T-helper 1 cell (primary cell): ENCODE measurements around the gene MTG2.

Experiments used
- DNase-seq, 5 donors: peaks; one replicate each; pipeline ENCODE4 v3.0.0-alpha.2; 2012 to 2020

The MTG2 gene

DNA sequence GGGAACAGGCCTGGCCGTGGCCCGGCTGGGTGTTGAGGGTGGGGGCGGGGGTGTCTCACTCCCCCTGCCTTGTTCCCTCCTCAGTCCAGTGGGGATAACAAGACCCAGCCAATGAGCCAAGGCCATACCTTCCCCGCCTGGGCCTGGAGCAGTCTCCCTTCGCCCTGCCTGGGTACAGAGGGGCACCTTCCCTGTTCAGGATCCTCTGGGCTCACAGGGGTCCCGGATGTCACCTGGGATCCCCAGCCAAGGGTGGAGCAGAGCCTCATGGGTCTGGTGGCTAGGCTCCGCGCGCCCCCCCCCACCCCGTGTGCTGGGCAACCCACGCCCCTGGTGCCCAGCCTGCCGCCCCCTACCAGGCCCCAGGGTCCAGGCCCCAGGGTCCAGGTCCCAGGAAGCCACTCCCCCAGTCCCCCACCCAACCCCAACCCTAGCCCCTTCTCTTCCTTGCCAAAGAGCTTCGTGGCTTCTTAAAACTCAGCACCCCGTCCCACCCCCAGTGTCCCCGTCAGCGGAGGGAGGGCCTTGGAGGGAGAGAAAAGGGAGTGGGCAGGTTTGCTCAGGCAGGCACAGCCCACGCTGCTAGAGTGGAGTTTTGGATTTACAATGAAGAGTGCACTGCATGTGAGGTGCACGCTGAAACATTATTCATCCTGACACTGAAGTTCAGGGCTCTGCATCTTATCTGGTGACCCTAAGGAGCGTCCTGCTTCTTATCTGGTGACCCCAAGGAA lies 25.4 kb downstream of the MTG2 start:
- DNase-seq, result no peak

GRCh38 chr20:62208795-62209755 lies 26.2 kb downstream of the MTG2 start:
- no peak for DNase-seq

GRCh38 chr20:62209850-62210495 lies 27.1 kb downstream of the MTG2 start:
- no peak for DNase-seq

- DNase-seq, result no peak
Observed at GRCh38 chr20:62210496-62210855, 27.6 kb downstream of the MTG2 start.

GRCh38 chr20:62211216-62211615 lies 28.4 kb downstream of the MTG2 start:
- no peak for DNase-seq

DNA sequence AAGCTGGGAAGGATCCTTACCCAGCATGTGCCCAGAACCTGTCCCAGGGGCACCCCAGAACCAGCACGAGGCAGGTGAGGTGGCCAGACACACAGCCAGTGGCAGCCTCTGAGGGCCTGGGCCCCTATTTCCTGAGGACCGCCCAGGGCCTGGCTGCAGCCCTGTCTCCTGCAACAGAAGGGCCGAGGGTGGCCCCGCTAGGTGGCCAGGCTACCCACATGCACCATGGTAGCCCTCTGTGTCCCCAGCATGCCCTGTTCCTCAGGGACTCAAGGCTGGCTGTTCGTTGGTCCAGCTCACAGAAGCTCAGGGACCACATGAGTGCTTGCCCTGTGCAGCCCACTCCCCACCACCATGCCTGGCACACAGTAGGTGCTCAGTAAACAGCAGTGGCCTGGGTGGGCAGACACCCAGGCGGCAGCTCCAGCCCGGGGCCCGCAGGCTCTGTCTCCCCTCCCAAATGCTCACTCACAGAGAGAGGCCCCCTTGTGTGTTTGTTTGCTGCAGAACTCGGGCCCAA lies 29.0 kb downstream of the MTG2 start:
- DNase-seq, result no peak

- DNase-seq, result no peak
Observed at GRCh38 chr20:62212299-62212698, 29.5 kb downstream of the MTG2 start.

GRCh38 chr20:62214067-62214466 lies 31.2 kb downstream of the MTG2 start:
- DNase-seq, result no peak

DNA sequence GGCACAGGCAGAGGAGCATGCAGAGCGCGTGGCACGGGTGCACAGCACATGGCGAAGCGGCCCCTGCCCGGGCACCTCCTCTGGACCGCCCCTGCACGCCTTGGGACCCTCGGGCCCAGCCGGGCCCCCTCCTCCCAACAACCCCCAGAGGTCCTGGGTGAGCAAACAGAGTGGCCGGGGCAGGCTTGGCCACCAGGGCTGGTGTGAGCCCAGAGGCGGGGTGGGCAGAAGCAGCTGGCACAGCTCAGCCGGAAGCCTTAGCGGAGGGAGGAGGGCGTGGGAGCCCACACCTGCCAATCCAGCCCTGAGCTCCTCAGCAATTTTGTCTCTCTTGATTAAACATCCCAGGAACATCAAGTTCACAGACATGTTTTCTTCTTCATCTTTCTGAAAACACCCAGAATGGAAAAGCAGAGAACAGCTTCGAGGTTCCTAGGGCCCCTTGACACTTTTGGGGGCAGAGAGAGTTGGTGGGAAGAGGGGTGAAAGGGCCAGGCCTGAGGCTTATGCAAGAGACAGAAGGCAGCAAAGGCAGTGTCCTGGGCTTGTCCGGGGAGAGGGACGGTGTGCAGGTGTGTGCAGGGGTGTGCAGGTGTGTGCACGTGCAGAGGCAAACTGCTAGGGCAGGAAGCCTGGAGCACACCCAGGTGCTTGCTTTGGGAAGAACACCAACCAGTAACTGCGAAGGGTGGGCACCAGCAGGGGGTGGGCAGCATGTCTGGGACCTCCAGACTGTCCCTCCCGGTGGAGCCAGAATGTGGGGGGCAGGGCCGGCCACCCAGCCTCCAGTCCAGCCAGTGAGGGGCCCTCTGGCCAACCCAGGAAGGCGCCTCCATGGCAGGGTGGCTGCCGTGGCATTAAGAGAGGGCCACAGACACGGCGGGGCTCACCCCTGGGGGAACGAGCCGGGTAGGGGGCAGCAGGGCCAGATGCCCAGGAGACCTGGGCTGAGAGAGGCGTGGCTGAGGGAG lies 32.5 kb downstream of the MTG2 start:
- no peak for DNase-seq

GRCh38 chr20:62215991-62216635 lies 33.3 kb downstream of the MTG2 start:
- no peak for DNase-seq

DNA sequence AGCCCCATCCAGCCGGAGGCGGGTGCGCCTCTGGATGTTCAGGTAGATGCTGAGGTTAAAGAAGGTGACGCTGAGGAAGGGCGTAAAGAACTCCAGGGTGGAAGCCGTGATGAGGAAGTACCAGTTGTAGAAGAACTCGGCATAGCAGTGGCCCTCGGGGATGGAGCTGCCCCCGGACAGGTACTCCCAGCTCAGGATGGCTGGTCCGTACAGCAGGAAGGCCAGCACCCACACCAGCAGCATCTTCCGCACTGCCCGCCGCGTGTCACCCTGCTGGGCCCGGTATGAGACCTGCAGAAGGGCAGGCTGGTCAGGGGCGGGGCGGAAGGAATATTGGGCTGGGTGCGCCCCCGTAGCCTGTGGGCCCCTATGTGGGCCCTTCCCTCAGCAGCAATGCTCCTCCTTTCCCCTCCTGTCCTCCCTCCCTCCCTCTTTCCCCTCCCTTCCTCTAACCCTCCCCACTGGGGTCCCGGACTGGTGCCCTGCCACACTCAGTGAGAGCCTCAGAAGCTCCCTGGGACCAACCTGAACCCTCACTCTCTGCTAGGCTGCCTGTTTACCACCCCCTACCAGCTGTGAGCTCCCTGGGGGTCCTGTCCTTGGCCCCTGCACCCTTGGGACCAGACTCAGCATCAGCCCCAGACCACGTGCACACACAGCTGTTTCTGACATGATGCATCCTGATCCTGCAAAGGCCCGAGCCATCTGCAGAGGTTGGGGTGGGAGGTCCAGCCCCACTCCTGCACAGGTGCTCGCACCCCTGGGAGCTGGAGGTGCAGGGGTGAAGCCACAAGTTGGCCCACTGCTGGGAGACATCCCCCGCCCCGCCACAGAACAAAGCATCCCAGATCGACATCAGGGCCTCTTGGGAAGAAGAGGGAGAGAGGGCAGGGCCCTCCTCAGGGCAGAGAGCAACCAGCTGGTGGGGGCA lies 34.1 kb downstream of the MTG2 start:
- no peak for DNase-seq

DNA sequence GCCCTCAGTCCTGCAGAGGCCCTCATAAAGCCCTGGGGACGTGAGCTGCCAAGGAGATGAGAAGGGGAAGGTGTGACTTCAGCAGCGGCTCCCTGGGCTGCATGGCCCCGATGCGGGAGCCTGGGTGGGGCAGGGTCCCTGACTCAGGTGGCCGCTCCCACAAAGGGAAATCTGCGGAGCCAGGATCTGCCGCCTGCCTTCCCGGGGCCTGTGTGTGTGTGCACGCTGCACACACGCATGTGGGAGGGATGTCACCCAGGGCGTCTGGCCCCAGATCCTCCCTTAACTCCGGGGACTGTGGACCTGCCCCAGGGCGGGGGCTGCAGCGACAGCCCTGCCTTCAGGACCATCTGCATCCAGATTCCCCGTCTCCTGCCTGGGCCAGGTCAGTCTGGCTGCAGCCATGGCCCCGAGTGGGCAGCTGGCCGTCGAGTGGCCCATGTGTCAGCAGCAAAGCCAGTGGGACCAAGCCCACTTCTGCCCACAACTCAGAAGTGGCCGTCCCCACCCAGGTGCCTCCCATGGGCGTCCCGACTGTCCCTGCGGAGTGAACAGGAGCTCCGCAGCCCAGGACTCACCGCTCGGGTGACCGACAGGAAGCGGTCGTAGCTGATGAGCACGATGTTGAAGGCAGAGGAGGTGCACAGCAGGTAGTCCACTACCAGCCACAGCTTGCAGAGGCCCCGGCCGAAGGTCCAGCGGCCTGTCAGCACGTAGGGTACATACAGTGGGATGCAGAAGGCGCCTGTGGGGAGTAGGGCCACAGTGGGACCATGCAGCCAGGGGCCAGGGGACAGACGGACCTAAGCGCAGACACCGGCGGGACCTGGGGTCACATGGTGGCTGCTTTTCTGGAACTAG lies 35.3 kb downstream of the MTG2 start:
- DNase-seq, result no peak

DNA sequence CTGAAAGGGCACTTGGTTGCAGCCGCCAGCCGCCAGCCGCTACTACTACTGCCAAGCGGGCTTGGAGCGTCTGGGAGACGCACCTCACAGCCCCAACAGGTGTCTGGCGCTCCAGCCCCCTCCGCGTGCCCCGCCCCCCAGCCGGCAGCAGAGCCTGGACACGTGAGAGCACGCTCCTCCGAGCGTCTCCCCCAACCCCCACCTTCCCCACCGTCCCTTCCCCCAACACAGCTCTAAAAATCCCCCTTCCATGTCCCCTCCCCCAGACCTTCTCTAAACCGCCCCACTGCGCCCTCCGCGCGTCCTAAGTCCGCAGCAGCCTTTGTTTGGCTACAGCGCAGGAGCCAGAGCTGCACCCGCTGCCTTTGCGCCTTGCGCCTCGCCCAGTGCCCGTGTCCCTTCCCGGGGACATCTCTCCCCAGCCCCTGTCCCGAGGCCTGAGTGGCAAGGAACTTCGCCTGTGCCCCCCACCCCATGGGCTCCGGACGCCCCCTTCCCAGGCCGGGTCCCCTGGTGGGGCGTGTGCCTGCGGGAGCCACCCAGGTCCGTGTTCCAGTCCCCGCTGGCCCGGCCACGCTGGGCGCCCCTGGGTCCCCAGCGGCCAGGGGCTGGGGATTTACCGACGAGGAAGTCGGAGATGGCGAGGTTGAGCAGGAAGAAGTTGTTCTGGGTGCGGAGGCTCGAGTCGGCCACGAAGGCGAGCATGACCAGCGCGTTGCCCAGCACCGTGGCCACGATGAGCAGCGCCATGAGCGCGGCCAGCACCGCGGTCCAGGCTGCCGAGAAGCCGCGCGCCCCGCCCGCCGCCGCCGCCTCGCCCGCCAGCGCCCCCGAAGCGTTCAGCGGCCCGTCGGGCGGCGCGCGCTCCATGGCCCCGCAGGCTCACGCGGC lies 36.5 kb downstream of the MTG2 start:
- no peak for DNase-seq

DNA sequence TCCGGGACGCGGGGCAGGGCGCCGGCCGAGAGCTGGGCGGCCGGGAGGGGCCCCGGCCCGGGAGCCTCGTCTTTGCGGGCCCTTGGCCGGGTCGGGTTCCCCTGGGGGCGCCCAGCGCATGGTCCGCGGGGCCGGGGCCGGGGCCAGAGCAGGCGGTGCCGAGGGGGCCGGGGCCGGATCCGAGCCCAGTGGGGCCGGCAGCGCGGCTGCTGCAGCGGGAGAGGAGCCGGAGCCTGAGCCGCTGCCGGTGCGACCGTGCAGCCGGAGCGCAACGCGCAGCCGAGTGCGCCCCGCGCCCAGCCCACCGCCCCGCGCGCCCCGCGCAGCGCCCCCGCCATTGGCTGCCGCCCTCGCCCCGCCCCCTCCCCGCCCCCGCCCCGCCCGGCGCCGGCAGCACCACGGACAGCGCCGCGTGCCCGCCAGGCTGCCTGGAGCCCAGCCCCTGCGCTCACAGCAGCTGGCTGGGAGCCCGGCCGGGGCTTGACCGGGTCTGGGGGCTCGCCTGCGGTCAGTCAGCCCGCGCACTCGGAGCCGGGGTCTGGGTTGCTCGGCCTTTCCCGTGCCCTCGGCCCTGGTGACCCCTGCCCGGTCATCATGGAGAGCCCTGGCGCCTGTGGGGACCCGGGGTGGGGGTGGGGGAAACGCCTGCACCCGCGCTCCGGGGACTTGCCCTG lies 37.3 kb downstream of the MTG2 start, which contains the start of gene HRH3:
Gene HRH3 (minus strand): TSS at position 287 of the 674 bp plus-strand sequence. CDS start 308 bp downstream, outside the sequence.
- DNase-seq, result peak in 3 of 5 donors; percentile 23 to 49 (median 23)

DNA sequence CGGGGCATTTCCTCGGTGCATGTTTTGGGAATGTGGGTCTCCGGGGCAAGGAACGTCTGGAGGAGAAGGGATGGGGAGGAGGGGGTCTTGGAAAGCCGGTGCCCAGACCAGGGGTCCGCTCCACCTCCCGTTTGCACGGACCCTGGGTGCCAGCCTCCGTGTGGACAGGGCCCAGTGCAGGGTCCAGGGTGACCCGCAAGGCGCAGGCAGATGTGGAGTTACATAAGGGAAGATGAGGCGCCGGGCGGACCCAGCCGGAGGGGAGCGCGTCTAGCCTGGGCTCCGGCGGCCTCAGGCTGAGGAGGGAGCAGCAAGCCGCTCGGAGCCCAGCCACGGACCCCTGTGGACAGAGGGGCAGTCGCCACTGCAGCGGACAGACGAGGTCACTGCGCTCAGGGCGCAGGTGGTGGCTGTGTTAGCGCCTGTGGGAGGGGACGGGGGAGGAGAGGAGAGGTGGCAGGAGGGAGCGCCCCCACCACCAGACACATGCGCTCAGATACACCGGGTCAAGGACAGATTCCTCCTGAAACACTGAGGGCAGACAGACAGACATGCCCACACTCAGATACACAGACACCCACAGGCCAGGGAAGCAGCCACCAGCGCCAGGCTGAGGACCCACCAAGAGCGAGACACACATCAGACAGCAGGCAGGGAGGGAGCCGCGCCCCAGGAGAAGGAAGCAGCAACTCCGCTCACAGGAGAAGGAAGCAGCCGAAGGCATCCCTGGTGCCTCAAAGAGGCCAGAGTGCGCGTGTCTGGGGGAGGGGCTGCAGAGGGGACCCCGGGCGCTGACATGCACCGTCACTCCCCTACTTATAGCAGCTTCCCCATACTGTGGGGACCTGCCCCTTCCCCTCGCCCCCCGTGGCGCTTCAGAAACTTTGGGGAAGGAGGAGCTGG lies 38.1 kb downstream of the MTG2 start:
- DNase-seq, result no peak

- DNase-seq, result no peak
Observed at GRCh38 chr20:62222266-62222850, 39.5 kb downstream of the MTG2 start.
